BE2C (cell line): ENCODE results near the gene MGAT5.

Source experiments
- DNase-seq: peaks from one replicate; pipeline ENCODE4 v3.0.0-alpha.2; 2020
- H3K27me3 ChIP-seq: fragments of 250-450 bp; sonication (Bioruptor Pico); 2 replicates; pipeline ENCODE4 v1.5.1; 2020; ENCODE audit warnings: mild to moderate bottlenecking
- H3K36me3 ChIP-seq: fragments of 250-450 bp; sonication (Bioruptor Pico); 2 replicates; pipeline ENCODE4 v1.5.1; 2020; ENCODE audit warnings: mild to moderate bottlenecking
- H3K4me1 ChIP-seq: fragments of 250-450 bp; sonication (Bioruptor Pico); 2 replicates; pipeline ENCODE4 v1.5.1; 2020
- H3K4me3 ChIP-seq: 2 replicates; pipeline ENCODE4 v1.5.1; 2011; ENCODE audit warnings: low read depth, low read length
- H3K9me3 ChIP-seq: fragments of 250-450 bp; sonication (Bioruptor Pico); 2 replicates; pipeline ENCODE4 v1.5.1; 2020
- CTCF ChIP-seq: IDR thresholded peaks from 2 replicates; pipeline ENCODE4 v1.5.1; 2012; ENCODE audit warnings: mild to moderate bottlenecking, low read depth, low read length

The MGAT5 gene

GRCh38 chr2:134362152-134362668 is 108.3 kb downstream of the MGAT5 start:
- Histone ChIP-seq H3K36me3 (peaks cover 4% of the 10 kb centered on the region; the same call in 1 of the 2 replicates), H3K4me1 (peaks cover 27% of the 10 kb centered on the region), H3K4me3 (no peak overlapping the region), H3K9me3 (no peaks in the 10 kb centered on the region), H3K27me3 (no peaks in the 10 kb centered on the region)
- peak; percentile 8 for DNase-seq
- no peak for TF ChIP-seq CTCF

- no peak overlapping the region for H3K4me3 ChIP-seq
- H3K36me3 ChIP-seq, result peaks cover 4% of the 10 kb centered on the region; the same call in 1 of the 2 replicates
- H3K27me3 ChIP-seq, result no peaks in the 10 kb centered on the region
- TF ChIP-seq CTCF, result no peak
- DNase-seq, result no peak
- H3K9me3 ChIP-seq, result no peaks in the 10 kb centered on the region
- H3K4me1 ChIP-seq, result peaks cover 27% of the 10 kb centered on the region
These were observed 108.9 kb downstream of the MGAT5 start for GRCh38 chr2:134362740-134363139.

- Histone ChIP-seq H3K36me3 (peaks cover 4% of the 10 kb centered on the region; the same call in 1 of the 2 replicates), H3K9me3 (no peaks in the 10 kb centered on the region), H3K4me3 (no peak overlapping the region), H3K4me1 (peaks cover 22% of the 10 kb centered on the region), H3K27me3 (no peaks in the 10 kb centered on the region)
- TF ChIP-seq CTCF, result no peak
- no peak for DNase-seq
These were observed 111.5 kb downstream of the MGAT5 start for GRCh38 chr2:134365356-134365755.

GRCh38 chr2:134366359-134366758 is 112.5 kb downstream of the MGAT5 start:
- H3K4me1 ChIP-seq, result peaks cover 17% of the 10 kb centered on the region
- H3K4me3 ChIP-seq, result no peak overlapping the region
- DNase-seq, result no peak
- H3K27me3 ChIP-seq, result no peaks in the 10 kb centered on the region
- peaks cover 4% of the 10 kb centered on the region; the same call in 1 of the 2 replicates for H3K36me3 ChIP-seq
- no peaks in the 10 kb centered on the region for H3K9me3 ChIP-seq
- TF ChIP-seq CTCF, result no peak

GRCh38 chr2:134367213-134367612 is 113.3 kb downstream of the MGAT5 start:
- H3K9me3 ChIP-seq, result no peaks in the 10 kb centered on the region
- H3K27me3 ChIP-seq, result no peaks in the 10 kb centered on the region
- H3K36me3 ChIP-seq, result peaks cover 4% of the 10 kb centered on the region; the same call in 1 of the 2 replicates
- no peak for TF ChIP-seq CTCF
- H3K4me3 ChIP-seq, result no peak overlapping the region
- DNase-seq, result no peak
- peaks cover 8% of the 10 kb centered on the region for H3K4me1 ChIP-seq

- Histone ChIP-seq H3K36me3 (no peaks in the 10 kb centered on the region; the same call in 1 of the 2 replicates), H3K9me3 (no peaks in the 10 kb centered on the region), H3K4me3 (no peak overlapping the region), H3K4me1 (no peaks in the 10 kb centered on the region), H3K27me3 (no peaks in the 10 kb centered on the region)
- TF ChIP-seq CTCF, result no peak
- DNase-seq, result no peak
These were observed 114.3 kb downstream of the MGAT5 start for GRCh38 chr2:134368009-134368817.
